Keratinocyte (primary cell): ENCODE results near the gene C4BPA. TPM values are rescaled to one million over a fixed set of nuclear protein-coding genes. Genes with fewer than 3 reads are reported as not detected.
A peak's percentile ranks its signal among the peaks of the same experiment; 100 is the strongest.

Experiments
- DNase-seq: peaks from one replicate; pipeline ENCODE4 v3.0.0-alpha.2; 2011; ENCODE audit warnings: low read depth, missing footprints, low spot score
- FAIRE-seq: peaks from 2 replicates; lab custom pipeline; 2011; peaks lifted over from hg19 to GRCh38; lab: Jason Lieb, UNC
- H2AFZ ChIP-seq: 2 replicates; pipeline ENCODE4 v1.6.0; 2012; ENCODE audit warnings: low read length, control low read depth, inconsistent platforms; ENCODE audit not compliant: control insufficient read depth
- H3K27ac ChIP-seq: 2 replicates; pipeline ENCODE4 v1.5.1; 2011; ENCODE audit warnings: low read length; ENCODE audit not compliant: control insufficient read depth, insufficient read depth
- H3K27me3 ChIP-seq: 3 replicates; pipeline ENCODE4 v1.6.0; 2011; ENCODE audit warnings: low read length; ENCODE audit not compliant: control insufficient read depth, insufficient read depth; ENCODE audit errors: extremely low read depth
- H3K36me3 ChIP-seq, 2 experiments: 2 replicates in 1 of 2; 3 replicates in 1 of 2; pipeline ENCODE4 v1.5.1; 2011; ENCODE audit warnings: low read length in 2 of 2, mild to moderate bottlenecking in 1 of 2; ENCODE audit not compliant: control insufficient read depth in 2 of 2, insufficient read depth in 2 of 2; ENCODE audit errors: extremely low read depth in 1 of 2
- H3K4me1 ChIP-seq: 3 replicates; pipeline ENCODE4 v1.5.1; 2011; ENCODE audit warnings: low read length; ENCODE audit not compliant: control insufficient read depth, insufficient read depth; ENCODE audit errors: extremely low read depth
- H3K4me2 ChIP-seq: 3 replicates; pipeline ENCODE4 v1.6.0; 2011; ENCODE audit warnings: low read depth, low read length; ENCODE audit not compliant: control insufficient read depth, insufficient read depth; ENCODE audit errors: extremely low read depth
- H3K4me3 ChIP-seq, 3 experiments: fragments of 200-600 bp in 1 of 3; sonication (generic) in 1 of 3; 2 replicates in 2 of 3; 3 replicates in 1 of 3; pipeline ENCODE4 v1.5.1; 2011 to 2016; ENCODE audit warnings: low read length in 3 of 3, mild to moderate bottlenecking in 3 of 3, control low read depth in 2 of 3, inconsistent platforms in 1 of 3, low read depth in 1 of 3, mixed read lengths in 1 of 3, mixed run types in 1 of 3, moderate library complexity in 1 of 3; ENCODE audit not compliant: control insufficient read depth in 2 of 3, insufficient read depth in 2 of 3; ENCODE audit errors: extremely low read depth in 1 of 3
- H3K79me2 ChIP-seq: 2 replicates; pipeline ENCODE4 v1.6.0; 2012; ENCODE audit warnings: low read length; ENCODE audit not compliant: control insufficient read depth, insufficient read depth
- H3K9ac ChIP-seq: 3 replicates; pipeline ENCODE4 v1.6.0; 2011; ENCODE audit warnings: low read length; ENCODE audit not compliant: control insufficient read depth, insufficient read depth; ENCODE audit errors: extremely low read depth
- H3K9me1 ChIP-seq: 3 replicates; pipeline ENCODE4 v1.6.0; 2011; ENCODE audit warnings: low read length; ENCODE audit not compliant: control insufficient read depth, insufficient read depth; ENCODE audit errors: extremely low read depth
- H3K9me3 ChIP-seq: 2 replicates; pipeline ENCODE4 v1.5.1; 2012; ENCODE audit warnings: low read depth, low read length; ENCODE audit not compliant: control insufficient read depth
- H4K20me1 ChIP-seq: 3 replicates; pipeline ENCODE4 v1.6.0; 2011; ENCODE audit warnings: low read length; ENCODE audit not compliant: control insufficient read depth, insufficient read depth; ENCODE audit errors: extremely low read depth
- EZH2 ChIP-seq: IDR thresholded peaks from one replicate; pipeline ENCODE4 v1.6.1; 2012; ENCODE audit warnings: inconsistent platforms, mild to moderate bottlenecking, low read length, moderate library complexity
- dilution Hi-C: fragments of 300-500 bp; cut with MboI; formaldehyde crosslinking; loops from one replicate; pipeline ENCODE4 v1.7.0; 2020; ENCODE audit warnings: low sequenced_read_pairs; ENCODE audit not compliant: extremely low pct_ligation_motif_present
- polyA plus RNA-seq, 5 experiments: library from polyadenylated mRNA; depleted of rRNA in 3 of 5; stranded (reverse) in 3 of 5; stranded (forward) in 1 of 5; unstranded in 1 of 5; fragments of >200 nt; gene quantifications; 1 replicate in 1 of 5; 2 replicates in 3 of 5; 3 replicates in 1 of 5; pipeline versions ENCODE4 v1.2.1 to v1.2.3, GENCODE V29; 2011 to 2012; ENCODE audit warnings: missing spikeins in 2 of 5, low read depth in 1 of 5, low replicate concordance in 1 of 5
- TF ChIP-seq, protein P1 (sequence below), 3 experiments: IDR thresholded peaks in 1 of 3; conservative IDR thresholded peaks in 1 of 3; optimal IDR thresholded peaks in 1 of 3; 2 replicates in 2 of 3; 3 replicates in 1 of 3; pipeline versions ENCODE3 to v1.5.1; 2011; ENCODE audit warnings: low read length in 3 of 3, mild to moderate bottlenecking in 3 of 3, moderate library complexity in 2 of 3, control low read depth in 1 of 3, inconsistent platforms in 1 of 3; ENCODE audit not compliant: insufficient read depth in 2 of 3; ENCODE audit errors: extremely low read depth in 1 of 3

The C4BPA gene
- polyA plus RNA-seq, 1 donor (not counting 4 experiments of a cell fraction or from before 2014, with no cell fraction given) = not detected

DNA sequence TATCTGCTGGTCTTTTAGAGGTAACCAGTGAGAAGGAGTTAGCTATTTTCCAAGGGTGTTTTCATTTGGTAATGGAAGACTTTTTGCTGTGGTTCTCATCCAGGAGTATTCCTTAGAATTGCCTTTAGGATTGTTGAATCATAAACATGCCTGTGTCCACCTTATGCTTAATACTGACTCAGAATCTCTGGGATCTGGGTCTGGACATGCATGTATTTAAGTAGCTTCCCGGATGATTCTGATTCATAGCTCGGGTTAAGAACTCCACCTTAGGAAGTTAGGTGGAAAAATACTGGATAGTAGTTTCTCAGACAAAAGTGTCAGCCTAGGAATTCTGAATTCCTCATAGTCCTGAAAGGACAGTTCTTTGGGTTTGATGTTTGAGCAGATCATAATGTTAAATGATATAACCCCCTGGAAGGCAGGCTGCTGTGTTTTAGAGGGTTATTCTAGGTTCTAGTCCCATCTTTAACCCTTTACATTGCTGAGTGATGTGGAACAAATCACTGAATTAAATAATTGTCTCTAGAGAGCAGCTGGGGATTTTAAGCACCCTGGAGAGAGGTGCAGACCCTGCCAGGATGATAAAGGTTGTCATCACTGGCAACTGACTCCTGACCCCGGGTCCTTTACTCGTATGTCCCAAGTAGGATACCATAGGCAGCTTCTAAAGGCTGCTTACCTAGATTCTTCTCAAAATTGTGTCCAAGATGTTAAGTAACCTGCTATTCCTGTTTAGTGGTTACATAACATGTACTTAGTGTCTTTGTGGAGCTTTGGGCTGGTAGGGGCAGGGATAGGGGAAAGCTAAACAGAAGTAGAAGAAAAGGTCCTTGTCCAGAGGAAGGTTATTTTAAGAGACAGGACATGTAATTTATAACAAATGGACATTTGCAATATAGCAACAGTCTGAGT lies 29.9 kb upstream of the C4BPA start:
- Histone ChIP-seq H3K79me2 (no peaks in the 10 kb centered on the region), H3K9ac (peak overlapping the region; percentile 4), H3K4me3 (no peak overlapping the region), H2AFZ (no peak overlapping the region), H3K27me3 (no peaks in the 10 kb centered on the region), H4K20me1 (no peaks in the 10 kb centered on the region), H3K4me1 (peaks cover 33% of the 10 kb centered on the region), H3K9me3 (no peaks in the 10 kb centered on the region), H3K36me3 (peaks cover 20 to 22% of the 10 kb centered on the region in 2 experiments), H3K4me2 (peak overlapping the region; percentile 47), H3K9me1 (no peaks in the 10 kb centered on the region), H3K27ac (peak overlapping the region; percentile 66)
- dilution Hi-C loops = no loop called here
- FAIRE-seq (peak; percentile 91), DNase-seq (peak; percentile 66)
- TF ChIP-seq EZH2 = no peak
- TF ChIP-seq, protein P1, sequence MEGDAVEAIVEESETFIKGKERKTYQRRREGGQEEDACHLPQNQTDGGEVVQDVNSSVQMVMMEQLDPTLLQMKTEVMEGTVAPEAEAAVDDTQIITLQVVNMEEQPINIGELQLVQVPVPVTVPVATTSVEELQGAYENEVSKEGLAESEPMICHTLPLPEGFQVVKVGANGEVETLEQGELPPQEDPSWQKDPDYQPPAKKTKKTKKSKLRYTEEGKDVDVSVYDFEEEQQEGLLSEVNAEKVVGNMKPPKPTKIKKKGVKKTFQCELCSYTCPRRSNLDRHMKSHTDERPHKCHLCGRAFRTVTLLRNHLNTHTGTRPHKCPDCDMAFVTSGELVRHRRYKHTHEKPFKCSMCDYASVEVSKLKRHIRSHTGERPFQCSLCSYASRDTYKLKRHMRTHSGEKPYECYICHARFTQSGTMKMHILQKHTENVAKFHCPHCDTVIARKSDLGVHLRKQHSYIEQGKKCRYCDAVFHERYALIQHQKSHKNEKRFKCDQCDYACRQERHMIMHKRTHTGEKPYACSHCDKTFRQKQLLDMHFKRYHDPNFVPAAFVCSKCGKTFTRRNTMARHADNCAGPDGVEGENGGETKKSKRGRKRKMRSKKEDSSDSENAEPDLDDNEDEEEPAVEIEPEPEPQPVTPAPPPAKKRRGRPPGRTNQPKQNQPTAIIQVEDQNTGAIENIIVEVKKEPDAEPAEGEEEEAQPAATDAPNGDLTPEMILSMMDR (optimal IDR thresholded peaks at IDR 0.05 in 1 of 3, IDR thresholded peaks at IDR 0.05 in 1 of 3, conservative IDR thresholded peaks at IDR 0.05 in 1 of 3; ENCODE audit: extremely low read depth in 1 of 3, insufficient read depth in 2 of 3, low read length in 3 of 3) = no peak

DNA sequence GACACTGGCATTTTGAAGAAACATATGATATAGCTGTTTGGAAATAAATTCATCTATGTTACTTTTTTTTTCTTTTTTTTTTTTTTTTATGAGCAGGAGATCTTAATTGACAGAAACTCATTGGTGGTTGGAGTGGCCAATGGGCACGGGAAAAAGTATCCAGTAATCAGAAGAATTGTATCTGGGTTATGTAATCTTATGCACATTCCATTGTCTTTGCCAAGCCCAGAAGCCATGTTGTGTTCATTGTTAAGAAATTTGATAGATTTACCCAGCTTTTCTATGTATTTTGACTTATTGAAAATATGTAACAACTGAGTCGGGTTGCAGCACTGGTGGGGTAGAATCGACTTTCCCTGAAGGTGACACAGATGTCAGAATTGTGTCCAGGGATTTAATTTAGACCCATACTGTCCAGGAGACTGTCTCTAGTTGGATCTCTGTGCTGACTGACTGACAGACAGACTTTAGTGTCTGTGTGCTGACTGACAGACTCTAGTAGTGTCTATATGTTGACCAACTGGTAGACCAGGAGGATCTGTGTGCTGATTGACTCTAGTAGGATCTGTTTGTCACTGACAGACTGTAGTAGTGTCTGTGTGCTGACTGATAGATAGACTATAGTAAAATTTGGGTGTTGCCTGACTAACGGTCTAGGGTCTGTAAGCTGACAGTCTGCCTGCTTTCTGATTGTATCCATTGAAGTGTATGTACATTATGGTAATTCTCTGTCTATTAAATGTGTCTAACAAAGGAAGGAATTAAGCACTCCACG lies 27.7 kb upstream of the C4BPA start:
- no peak overlapping the region for H3K27ac ChIP-seq
- H3K9ac ChIP-seq = no peak overlapping the region
- H3K9me3 ChIP-seq = no peaks in the 10 kb centered on the region
- peaks cover 33% of the 10 kb centered on the region for H3K4me1 ChIP-seq
- no peak overlapping the region for H2AFZ ChIP-seq
- no peaks in the 10 kb centered on the region for H3K9me1 ChIP-seq
- DNase-seq (no peak), FAIRE-seq (no peak)
- peaks cover 11 to 13% of the 10 kb centered on the region in 2 experiments for H3K36me3 ChIP-seq
- H4K20me1 ChIP-seq = no peaks in the 10 kb centered on the region
- H3K4me2 ChIP-seq = no peak overlapping the region
- H3K79me2 ChIP-seq = no peaks in the 10 kb centered on the region
- dilution Hi-C loops = no loop called here
- H3K27me3 ChIP-seq = no peaks in the 10 kb centered on the region
- no peak overlapping the region for H3K4me3 ChIP-seq
- TF ChIP-seq, protein P1 (optimal IDR thresholded peaks at IDR 0.05 in 1 of 3, IDR thresholded peaks at IDR 0.05 in 1 of 3, conservative IDR thresholded peaks at IDR 0.05 in 1 of 3; ENCODE audit: extremely low read depth in 1 of 3, insufficient read depth in 2 of 3, low read length in 3 of 3) = no peak
- TF ChIP-seq EZH2 = no peak
